ENCODE measurements around the gene IFRD2. TPM values are rescaled to one million over a fixed set of nuclear protein-coding genes. Genes with fewer than 3 reads are reported as not detected.

Gene IFRD2
- total RNA-seq (ENCODE audit: insufficient read depth, low replicate concordance): 45.3 TPM

- peak; percentile 99 for DNase-seq (ENCODE audit: low spot score)
Measured at GRCh38 chr3:50292159-50293078, at the start of gene IFRD2. TSS of gene IFRD2 (minus strand) at chr3:50292429. CDS start at chr3:50292274, 155 bp downstream.

GRCh38 chr3:50341537-50341936 is 49.3 kb upstream of the IFRD2 start:
- no peak for DNase-seq (ENCODE audit: low spot score)

- DNase-seq (ENCODE audit: low spot score): peak; percentile 89
Measured at GRCh38 chr3:50340448-50341329, 48.5 kb upstream of the IFRD2 start, which contains the start of gene RASSF1. TSS of gene RASSF1 (minus strand) at chr3:50340836. CDS start at chr3:50340805, 31 bp downstream.

GRCh38 chr3:50340147-50340447 is 47.9 kb upstream of the IFRD2 start:
- DNase-seq (ENCODE audit: low spot score): no peak

GRCh38 chr3:50339485-50340146 is 47.4 kb upstream of the IFRD2 start:
- no peak for DNase-seq (ENCODE audit: low spot score)

- DNase-seq (ENCODE audit: low spot score): no peak
Measured at GRCh38 chr3:50338965-50339364, 46.7 kb upstream of the IFRD2 start.

- DNase-seq (ENCODE audit: low spot score): peak; percentile 100
Measured at GRCh38 chr3:50337175-50337861, 45.1 kb upstream of the IFRD2 start.

- no peak for DNase-seq (ENCODE audit: low spot score)
Measured at GRCh38 chr3:50336452-50337174, 44.4 kb upstream of the IFRD2 start.

- peak; percentile 63 for DNase-seq (ENCODE audit: low spot score)
Measured at GRCh38 chr3:50334339-50335075, 42.3 kb upstream of the IFRD2 start.

GRCh38 chr3:50333744-50334328 is 41.6 kb upstream of the IFRD2 start:
- DNase-seq (ENCODE audit: low spot score): peak; percentile 50

GRCh38 chr3:50331364-50331907 is 39.2 kb upstream of the IFRD2 start:
- DNase-seq (ENCODE audit: low spot score): no peak

GRCh38 chr3:50330330-50330729 is 38.1 kb upstream of the IFRD2 start:
- no peak for DNase-seq (ENCODE audit: low spot score)

GRCh38 chr3:50327943-50328691 is 35.9 kb upstream of the IFRD2 start, which contains the start of gene TUSC2:
TSS of gene TUSC2 (minus strand) at chr3:50328223. CDS start at chr3:50328099, 124 bp downstream.
- peak; percentile 99 for DNase-seq (ENCODE audit: low spot score)

GRCh38 chr3:50327129-50327528 is 34.9 kb upstream of the IFRD2 start:
- no peak for DNase-seq (ENCODE audit: low spot score)

- no peak for DNase-seq (ENCODE audit: low spot score)
Measured at GRCh38 chr3:50326182-50326541, 33.9 kb upstream of the IFRD2 start.

GRCh38 chr3:50325497-50326181 is 33.4 kb upstream of the IFRD2 start:
- DNase-seq (ENCODE audit: low spot score): no peak

- no peak for DNase-seq (ENCODE audit: low spot score)
Measured at GRCh38 chr3:50325113-50325480, 32.9 kb upstream of the IFRD2 start.
